Neuronal stem cell (in vitro differentiated cells): ENCODE data around the gene PRKN.

Experiments used
- DNase-seq: peaks from one replicate; pipeline ENCODE4 v3.0.0-alpha.2; 2013; ENCODE audit warnings: low spot score
- H2AFZ ChIP-seq: one replicate; pipeline ENCODE4 v1.6.1; 2013; ENCODE audit warnings: mild to moderate bottlenecking, low read length, inconsistent platforms
- H2AK5ac ChIP-seq: 2 replicates; pipeline ENCODE4 v1.6.1; 2013; ENCODE audit warnings: low read depth, mild to moderate bottlenecking, inconsistent platforms, low read length, moderate library complexity, mixed read lengths
- H2BK120ac ChIP-seq: 2 replicates; pipeline ENCODE4 v1.6.1; 2013; ENCODE audit warnings: low read depth, mild to moderate bottlenecking, inconsistent platforms, low read length, moderate library complexity, mixed read lengths
- H2BK12ac ChIP-seq: one replicate; pipeline ENCODE4 v1.6.1; 2013; ENCODE audit warnings: low read length, inconsistent platforms
- H2BK15ac ChIP-seq: 2 replicates; pipeline ENCODE4 v1.6.1; 2013; ENCODE audit warnings: mild to moderate bottlenecking, low read length, inconsistent platforms, mixed read lengths
- H2BK5ac ChIP-seq: one replicate; pipeline ENCODE4 v1.6.1; 2013; ENCODE audit warnings: inconsistent platforms, mild to moderate bottlenecking, low read length, moderate library complexity
- H3K14ac ChIP-seq: one replicate; pipeline ENCODE4 v1.6.1; 2013; ENCODE audit warnings: low read length, inconsistent platforms
- H3K18ac ChIP-seq: 2 replicates; pipeline ENCODE4 v1.6.1; 2013; ENCODE audit warnings: low read length, inconsistent platforms
- H3K23ac ChIP-seq: 2 replicates; pipeline ENCODE4 v1.6.1; 2013; ENCODE audit warnings: low read depth, mild to moderate bottlenecking, mixed read lengths, low read length, inconsistent platforms; ENCODE audit not compliant: poor library complexity
- H3K27ac ChIP-seq: replicated peaks from 3 replicates; pipeline ENCODE4 v1.5.1; 2013; ENCODE audit warnings: low read length, inconsistent platforms
- H3K27me3 ChIP-seq, 3 experiments: 2 replicates each; pipeline ENCODE4 v1.6.1; 2013; ENCODE audit warnings: low read length in 3 of 3, mild to moderate bottlenecking in 2 of 3, inconsistent platforms in 1 of 3, low read depth in 1 of 3, mixed read lengths in 1 of 3, moderate library complexity in 1 of 3; ENCODE audit not compliant: control insufficient read depth in 3 of 3, insufficient read depth in 3 of 3
- H3K36me3 ChIP-seq, 2 donors: replicated peaks in 1 of 2; 2 replicates each; pipeline ENCODE4 v1.6.1; 2013; ENCODE audit warnings: low read length in 2 of 2; ENCODE audit not compliant: control insufficient read depth in 2 of 2, insufficient read depth in 2 of 2
- H3K4ac ChIP-seq: 2 replicates; pipeline ENCODE4 v1.6.1; 2013; ENCODE audit warnings: inconsistent platforms, mild to moderate bottlenecking, low read length, moderate library complexity
- H3K4me1 ChIP-seq, 2 donors: 1 replicate in 1 of 2; 2 replicates in 1 of 2; pipeline ENCODE4 v1.6.1; 2013; ENCODE audit warnings: low read length in 2 of 2, low read depth in 1 of 2; ENCODE audit not compliant: control insufficient read depth in 2 of 2, insufficient read depth in 1 of 2
- H3K4me2 ChIP-seq: one replicate; pipeline ENCODE4 v1.6.1; 2013; ENCODE audit warnings: mild to moderate bottlenecking, low read length, inconsistent platforms; ENCODE audit not compliant: insufficient read depth, poor library complexity, severe bottlenecking
- H3K4me3 ChIP-seq, 2 donors: 2 replicates each; pipeline ENCODE4 v1.5.1; 2013; ENCODE audit warnings: low read length in 2 of 2, mild to moderate bottlenecking in 2 of 2, inconsistent platforms in 1 of 2, moderate library complexity in 1 of 2
- H3K79me1 ChIP-seq: one replicate; pipeline ENCODE4 v1.6.1; 2013; ENCODE audit warnings: low read depth, mild to moderate bottlenecking, inconsistent platforms, low read length, moderate library complexity
- H3K9ac ChIP-seq: one replicate; pipeline ENCODE4 v1.6.1; 2013; ENCODE audit warnings: mild to moderate bottlenecking, low read depth, low read length, inconsistent platforms; ENCODE audit not compliant: poor library complexity
- H3K9me3 ChIP-seq, 2 donors: replicated peaks in 1 of 2; 2 replicates each; pipeline versions ENCODE3 to v1.6.1; 2013; ENCODE audit warnings: low read length in 2 of 2, mild to moderate bottlenecking in 2 of 2, inconsistent platforms in 1 of 2, low read depth in 1 of 2, mixed read lengths in 1 of 2, moderate library complexity in 1 of 2; ENCODE audit not compliant: control insufficient read depth in 2 of 2, insufficient read depth in 1 of 2
- H4K8ac ChIP-seq: one replicate; pipeline ENCODE4 v1.6.1; 2013; ENCODE audit warnings: low read depth, mild to moderate bottlenecking, inconsistent platforms, low read length, moderate library complexity
- H4K91ac ChIP-seq: one replicate; pipeline ENCODE4 v1.6.1; 2013; ENCODE audit warnings: low read length, low read depth, mild to moderate bottlenecking, inconsistent platforms; ENCODE audit not compliant: poor library complexity
- WGBS, 2 donors: extraction: QIAGEN DNeasy Blood & Tissue Kit; methylation state at CpG; one replicate each; pipeline ENCODE4 v1.1.7; 2013; ENCODE audit warnings: missing lambda C conversion rate in 2 of 2, mixed read lengths in 1 of 2; ENCODE audit not compliant: insufficient read length in 2 of 2, insufficient replicate concordance in 1 of 2; ENCODE audit errors: extremely low coverage in 2 of 2; 5-methylcytosine and 5-hydroxymethylcytosine counted together

PRKN gene

GRCh38 chr6:162488444-162488843 lies 239.1 kb downstream of the PRKN start:
- Histone ChIP-seq H3K27ac (no peak overlapping the region), H2AFZ (no peak overlapping the region), H3K4me1 (peaks cover 5 to 28% of the 10 kb centered on the region in 2 donors), H2BK120ac (no peak overlapping the region), H4K91ac (no peak overlapping the region), H3K4me3 (no peak overlapping the region), H3K4me2 (no peak overlapping the region), H2BK5ac (no peak overlapping the region), H3K9ac (no peak overlapping the region), H3K18ac (no peak overlapping the region), H4K8ac (no peak overlapping the region), H3K9me3 (peaks cover 5 to 15% of the 10 kb centered on the region in 2 donors), H3K79me1 (no peaks in the 10 kb centered on the region), H3K27me3 (no peaks in the 10 kb centered on the region), H3K36me3 (no peaks in the 10 kb centered on the region), H2AK5ac (peak overlapping the region; percentile 26), H2BK12ac (no peak overlapping the region), H3K14ac (peak overlapping the region; percentile 84), H3K4ac (no peak overlapping the region), H2BK15ac (no peak overlapping the region), H3K23ac (no peak overlapping the region)
- DNase-seq, result no peak
- WGBS, 2 donors, result no CpG with 5 or more reads among the region's 6 CpGs

GRCh38 chr6:162485464-162485863 lies 242.1 kb downstream of the PRKN start:
- H2BK5ac ChIP-seq, result no peak overlapping the region
- no peaks in the 10 kb centered on the region for H3K27me3 ChIP-seq
- peaks cover 5 to 15% of the 10 kb centered on the region in 2 donors for H3K9me3 ChIP-seq
- H3K18ac ChIP-seq, result no peak overlapping the region
- H3K9ac ChIP-seq, result no peak overlapping the region
- H3K4me1 ChIP-seq, result peaks cover 4 to 21% of the 10 kb centered on the region in 2 donors
- no peak overlapping the region for H3K4me2 ChIP-seq
- H3K23ac ChIP-seq, result no peak overlapping the region
- H4K8ac ChIP-seq, result no peak overlapping the region
- no peak overlapping the region for H2BK12ac ChIP-seq
- no peak for DNase-seq
- H4K91ac ChIP-seq, result no peak overlapping the region
- no peak overlapping the region for H3K4ac ChIP-seq
- H3K4me3 ChIP-seq, result no peak overlapping the region
- H2AFZ ChIP-seq, result no peak overlapping the region
- H2BK15ac ChIP-seq, result no peak overlapping the region
- H3K79me1 ChIP-seq, result no peaks in the 10 kb centered on the region
- H2AK5ac ChIP-seq, result no peak overlapping the region
- no peak overlapping the region for H2BK120ac ChIP-seq
- H3K36me3 ChIP-seq, result no peaks in the 10 kb centered on the region
- WGBS, 2 donors, result no CpG with 5 or more reads among the region's 2 CpGs
- H3K14ac ChIP-seq, result no peak overlapping the region
- H3K27ac ChIP-seq, result no peak overlapping the region

GRCh38 chr6:162481938-162482337 lies 245.6 kb downstream of the PRKN start:
- peaks cover 0 to 5% of the 10 kb centered on the region in 2 donors for H3K9me3 ChIP-seq
- no peaks in the 10 kb centered on the region for H3K79me1 ChIP-seq
- H3K4me1 ChIP-seq, result peaks cover 0 to 24% of the 10 kb centered on the region in 2 donors
- H3K4me3 ChIP-seq, result no peak overlapping the region
- H2BK15ac ChIP-seq, result no peak overlapping the region
- no peak for DNase-seq
- H3K9ac ChIP-seq, result no peak overlapping the region
- no peak overlapping the region for H2BK5ac ChIP-seq
- no peak overlapping the region for H4K8ac ChIP-seq
- no peak overlapping the region for H2AK5ac ChIP-seq
- H3K14ac ChIP-seq, result no peak overlapping the region
- H2BK120ac ChIP-seq, result no peak overlapping the region
- no peaks in the 10 kb centered on the region for H3K27me3 ChIP-seq
- no peak overlapping the region for H4K91ac ChIP-seq
- no peak overlapping the region for H2AFZ ChIP-seq
- no peak overlapping the region for H3K4me2 ChIP-seq
- H3K36me3 ChIP-seq, result no peaks in the 10 kb centered on the region
- H3K23ac ChIP-seq, result no peak overlapping the region
- H3K4ac ChIP-seq, result no peak overlapping the region
- H2BK12ac ChIP-seq, result no peak overlapping the region
- no peak overlapping the region for H3K27ac ChIP-seq
- H3K18ac ChIP-seq, result no peak overlapping the region

GRCh38 chr6:162481320-162481719 lies 246.2 kb downstream of the PRKN start:
- no peak overlapping the region for H2BK5ac ChIP-seq
- WGBS, 2 donors, result no CpG with 5 or more reads among the region's 2 CpGs

More at GRCh38 chr6:162481320-162481719, 246.2 kb downstream of the PRKN start:
- H4K91ac ChIP-seq, result no peak overlapping the region
- no peak overlapping the region for H3K4me2 ChIP-seq
- H4K8ac ChIP-seq, result no peak overlapping the region
- no peak overlapping the region for H2BK12ac ChIP-seq
- no peak overlapping the region for H2BK15ac ChIP-seq
- no peaks in the 10 kb centered on the region for H3K36me3 ChIP-seq
- no peak overlapping the region for H3K9ac ChIP-seq
- H2BK120ac ChIP-seq, result no peak overlapping the region
- H3K27ac ChIP-seq, result no peak overlapping the region
- no peak overlapping the region for H3K23ac ChIP-seq
- DNase-seq, result no peak
- H3K9me3 ChIP-seq, result peaks cover 0 to 11% of the 10 kb centered on the region in 2 donors
- H3K4me3 ChIP-seq, result no peak overlapping the region
- H2AK5ac ChIP-seq, result no peak overlapping the region
- H3K14ac ChIP-seq, result no peak overlapping the region
- H3K4ac ChIP-seq, result no peak overlapping the region
- no peaks in the 10 kb centered on the region for H3K27me3 ChIP-seq
- H3K18ac ChIP-seq, result no peak overlapping the region
- no peak overlapping the region for H2AFZ ChIP-seq
- no peaks in the 10 kb centered on the region for H3K79me1 ChIP-seq
- H3K4me1 ChIP-seq, result peaks cover 0 to 24% of the 10 kb centered on the region in 2 donors
